DOHH2 (cell line): ENCODE results near the gene KMT2B.
A peak's percentile ranks its signal among the peaks of the same experiment; 100 is the strongest.
"Not testable (repeated sequence)": the region's sequence is repeated elsewhere in the genome, so short reads cannot be mapped to it uniquely, and the experiment has no call there.

Experiments
- H3F3A ChIP-seq: fragments of 200-600 bp; sonication (generic), shearing (Covaris generic); 2 replicates; pipeline ENCODE4 v1.6.0; 2016; ENCODE audit warnings: antibody characterized with exemption, mild to moderate bottlenecking; ENCODE audit not compliant: control insufficient read depth, insufficient read depth
- H3K27ac ChIP-seq: fragments of 200-600 bp; sonication (generic); 2 replicates; pipeline ENCODE4 v1.5.1; 2014; ENCODE audit warnings: low read depth, mild to moderate bottlenecking, low read length, moderate library complexity
- H3K27me3 ChIP-seq: fragments of 200-600 bp; sonication (generic); 2 replicates; pipeline ENCODE4 v1.6.1; 2014; ENCODE audit warnings: mild to moderate bottlenecking, low read length, mixed read lengths; ENCODE audit not compliant: control insufficient read depth
- H3K36me3 ChIP-seq: fragments of 200-600 bp; sonication (generic); 2 replicates; pipeline ENCODE4 v1.6.1; 2014; ENCODE audit warnings: mild to moderate bottlenecking, low read length, moderate library complexity, mixed read lengths; ENCODE audit not compliant: control insufficient read depth
- H3K4me1 ChIP-seq: fragments of 200-600 bp; sonication (generic); 2 replicates; pipeline ENCODE4 v1.6.1; 2014; ENCODE audit warnings: mild to moderate bottlenecking, low read length, mixed read lengths; ENCODE audit not compliant: control insufficient read depth
- H3K4me2 ChIP-seq: fragments of 200-600 bp; sonication (generic); 2 replicates; pipeline ENCODE4 v1.6.0; 2014; ENCODE audit warnings: mild to moderate bottlenecking, low read length, moderate library complexity
- H3K4me3 ChIP-seq: fragments of 200-600 bp; sonication (generic); 2 replicates; pipeline ENCODE4 v1.5.1; 2014; ENCODE audit warnings: mild to moderate bottlenecking, low read length, mixed read lengths
- H3K79me2 ChIP-seq: fragments of 200-600 bp; sonication (generic); 2 replicates; pipeline ENCODE4 v1.6.1; 2014; ENCODE audit warnings: mild to moderate bottlenecking, low read length, mixed read lengths; ENCODE audit not compliant: control insufficient read depth
- H3K9me2 ChIP-seq: fragments of 200-600 bp; sonication (generic); replicated peaks from 2 replicates; pipeline ENCODE4 v1.6.1; 2014; ENCODE audit warnings: mild to moderate bottlenecking, low read length, mixed read lengths; ENCODE audit not compliant: control insufficient read depth
- H3K9me3 ChIP-seq: fragments of 200-600 bp; sonication (generic); 2 replicates; pipeline ENCODE4 v1.6.1; 2014; ENCODE audit warnings: antibody characterized with exemption, low read length, mixed read lengths; ENCODE audit not compliant: control insufficient read depth, insufficient read depth
- H4K20me1 ChIP-seq: fragments of 200-600 bp; sonication (generic); 2 replicates; pipeline ENCODE4 v1.6.0; 2014; ENCODE audit warnings: low read depth, mild to moderate bottlenecking, antibody characterized with exemption, low read length, moderate library complexity; ENCODE audit not compliant: control insufficient read depth, insufficient read depth
- CTCF ChIP-seq: fragments of 200-600 bp; sonication (generic); IDR thresholded peaks from one replicate; pipeline ENCODE4 v1.5.1; 2014; ENCODE audit warnings: antibody characterized with exemption, mild to moderate bottlenecking, low read depth, low read length; ENCODE audit not compliant: poor library complexity, severe bottlenecking
- EZH2phosphoT487 ChIP-seq: fragments of 200-600 bp; sonication (generic); IDR thresholded peaks from 2 replicates; pipeline ENCODE4 v1.6.1; 2017; ENCODE audit warnings: borderline replicate concordance, mild to moderate bottlenecking, antibody characterized with exemption, low read length, moderate library complexity, mixed read lengths

Gene KMT2B

GRCh38 chr19:35768082-35768421 lies 50.2 kb downstream of the KMT2B start:
- Histone ChIP-seq H3K27ac (no peak overlapping the region), H3K36me3 (peaks cover 17% of the 10 kb centered on the region), H4K20me1 (no peaks in the 10 kb centered on the region), H3K4me1 (no peaks in the 10 kb centered on the region), H3K79me2 (no peaks in the 10 kb centered on the region), H3K9me2 (no peaks in the 10 kb centered on the region), H3F3A (peaks cover 2% of the 10 kb centered on the region; the same call in 1 of the 2 replicates), H3K4me2 (no peak overlapping the region), H3K9me3 (no peaks in the 10 kb centered on the region), H3K4me3 (no peak overlapping the region), H3K27me3 (no peaks in the 10 kb centered on the region)
- TF ChIP-seq EZH2phosphoT487 (no peak), CTCF (no peak)

GRCh38 chr19:35772362-35772761 lies 54.6 kb downstream of the KMT2B start:
- not testable (repeated sequence) for H3K27me3 ChIP-seq, H3K79me2 ChIP-seq, H3K27ac ChIP-seq, H3K9me2 ChIP-seq, H3K9me3 ChIP-seq, H3K4me3 ChIP-seq, H3K4me2 ChIP-seq, H4K20me1 ChIP-seq, H3F3A ChIP-seq
- Histone ChIP-seq H3K36me3 (peaks cover 11% of the 10 kb centered on the region), H3K4me1 (peaks cover 15% of the 10 kb centered on the region)

GRCh38 chr19:35773020-35773806 lies 55.4 kb downstream of the KMT2B start:
- Histone ChIP-seq H3K27ac (no peak overlapping the region), H3F3A (peaks cover 2% of the 10 kb centered on the region; the same call in 1 of the 2 replicates), H3K9me3 (no peaks in the 10 kb centered on the region), H3K4me3 (no peak overlapping the region), H3K79me2 (peaks cover 5% of the 10 kb centered on the region; the same call in 1 of the 2 replicates), H3K4me1 (peaks cover 15% of the 10 kb centered on the region), H3K27me3 (no peaks in the 10 kb centered on the region), H3K4me2 (no peak overlapping the region), H4K20me1 (no peaks in the 10 kb centered on the region), H3K9me2 (no peaks in the 10 kb centered on the region), H3K36me3 (peaks cover 4% of the 10 kb centered on the region)
- no peak for TF ChIP-seq EZH2phosphoT487

- H3F3A ChIP-seq, result peaks cover 2% of the 10 kb centered on the region; the same call in 1 of the 2 replicates
- TF ChIP-seq EZH2phosphoT487 (no peak), CTCF (no peak)
- no peaks in the 10 kb centered on the region for H4K20me1 ChIP-seq
- peak overlapping the region; percentile 62 for H3K4me2 ChIP-seq
- peaks cover 5% of the 10 kb centered on the region; the same call in 1 of the 2 replicates for H3K79me2 ChIP-seq
- H3K27me3 ChIP-seq, result no peaks in the 10 kb centered on the region
- no peak overlapping the region for H3K27ac ChIP-seq
- H3K4me1 ChIP-seq, result peaks cover 15% of the 10 kb centered on the region
- no peaks in the 10 kb centered on the region for H3K36me3 ChIP-seq
- H3K9me2 ChIP-seq, result no peaks in the 10 kb centered on the region
- no peaks in the 10 kb centered on the region for H3K9me3 ChIP-seq
- H3K4me3 ChIP-seq, result peak overlapping the region; percentile 72
Measured at GRCh38 chr19:35774274-35775045, 56.7 kb downstream of the KMT2B start.
